Keratinocyte (primary cell): ENCODE data around the gene CLEC16A.

ENCODE experiments used
- EZH2 ChIP-seq: IDR thresholded peaks from one replicate; pipeline ENCODE4 v1.6.1; 2012; ENCODE audit warnings: inconsistent platforms, mild to moderate bottlenecking, low read length, moderate library complexity
- TF ChIP-seq, protein P1 (sequence below), 3 experiments: IDR thresholded peaks in 1 of 3; conservative IDR thresholded peaks in 1 of 3; optimal IDR thresholded peaks in 1 of 3; 2 replicates in 2 of 3; 3 replicates in 1 of 3; pipeline versions ENCODE3 to v1.5.1; 2011; ENCODE audit warnings: low read length in 3 of 3, mild to moderate bottlenecking in 3 of 3, moderate library complexity in 2 of 3, control low read depth in 1 of 3, inconsistent platforms in 1 of 3; ENCODE audit not compliant: insufficient read depth in 2 of 3; ENCODE audit errors: extremely low read depth in 1 of 3

DNA sequence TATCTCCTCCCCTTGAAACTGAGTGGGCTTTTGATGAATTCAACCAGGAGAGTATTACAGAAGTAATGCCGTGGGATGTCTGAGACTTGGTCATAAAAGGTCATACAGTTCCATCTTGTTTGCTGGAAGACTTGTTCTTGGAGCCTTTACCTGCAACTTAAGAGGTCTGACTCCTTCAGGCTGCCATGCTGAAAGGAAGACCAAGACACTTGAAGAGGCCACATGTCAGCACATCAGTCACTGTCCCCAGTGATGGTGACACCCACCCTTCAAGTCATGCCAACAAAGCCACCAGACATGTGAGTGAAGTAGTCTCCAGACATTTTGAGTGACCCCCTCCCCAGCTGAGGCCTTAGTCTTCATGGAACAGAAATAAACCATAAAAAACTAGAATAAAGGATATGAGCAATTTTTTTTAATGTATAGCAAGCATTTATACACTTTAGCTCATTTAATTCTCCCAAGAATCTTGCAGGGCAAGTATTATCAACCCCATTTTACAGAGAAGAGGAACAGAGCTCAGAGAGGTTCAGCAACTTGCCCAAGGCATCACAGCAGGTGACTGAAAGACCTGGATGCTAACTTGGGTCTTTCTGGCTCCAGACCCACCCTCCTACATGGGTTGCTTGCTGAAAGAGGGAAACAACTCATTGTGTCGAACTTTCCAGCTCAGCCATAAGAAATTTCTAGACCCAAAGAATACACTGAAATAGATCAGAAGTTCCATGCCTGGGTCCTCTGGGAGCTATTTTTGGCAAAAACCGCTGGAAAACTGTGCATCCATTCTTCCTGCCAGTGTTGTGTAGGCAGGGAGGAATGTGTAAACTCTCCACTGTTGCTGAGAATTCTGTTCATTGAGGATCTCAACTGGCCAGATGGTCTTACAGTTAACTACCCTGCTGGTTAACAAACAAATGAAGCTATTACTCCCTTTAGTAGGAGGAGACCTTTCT, 273.6 kb downstream of the CLEC16A start:
- TF ChIP-seq, protein P1, sequence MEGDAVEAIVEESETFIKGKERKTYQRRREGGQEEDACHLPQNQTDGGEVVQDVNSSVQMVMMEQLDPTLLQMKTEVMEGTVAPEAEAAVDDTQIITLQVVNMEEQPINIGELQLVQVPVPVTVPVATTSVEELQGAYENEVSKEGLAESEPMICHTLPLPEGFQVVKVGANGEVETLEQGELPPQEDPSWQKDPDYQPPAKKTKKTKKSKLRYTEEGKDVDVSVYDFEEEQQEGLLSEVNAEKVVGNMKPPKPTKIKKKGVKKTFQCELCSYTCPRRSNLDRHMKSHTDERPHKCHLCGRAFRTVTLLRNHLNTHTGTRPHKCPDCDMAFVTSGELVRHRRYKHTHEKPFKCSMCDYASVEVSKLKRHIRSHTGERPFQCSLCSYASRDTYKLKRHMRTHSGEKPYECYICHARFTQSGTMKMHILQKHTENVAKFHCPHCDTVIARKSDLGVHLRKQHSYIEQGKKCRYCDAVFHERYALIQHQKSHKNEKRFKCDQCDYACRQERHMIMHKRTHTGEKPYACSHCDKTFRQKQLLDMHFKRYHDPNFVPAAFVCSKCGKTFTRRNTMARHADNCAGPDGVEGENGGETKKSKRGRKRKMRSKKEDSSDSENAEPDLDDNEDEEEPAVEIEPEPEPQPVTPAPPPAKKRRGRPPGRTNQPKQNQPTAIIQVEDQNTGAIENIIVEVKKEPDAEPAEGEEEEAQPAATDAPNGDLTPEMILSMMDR (optimal IDR thresholded peaks at IDR 0.05 in 1 of 3, IDR thresholded peaks at IDR 0.05 in 1 of 3, conservative IDR thresholded peaks at IDR 0.05 in 1 of 3; ENCODE audit: extremely low read depth in 1 of 3, insufficient read depth in 2 of 3, low read length in 3 of 3) = no peak
- TF ChIP-seq EZH2 = no peak
